ENCODE data around the gene HBS1L.
A peak's percentile ranks its signal among the peaks of the same experiment; 100 is the strongest.

Gene HBS1L

GRCh38 chr6:135054569-135055498 lies at the start of gene HBS1L:
TSS of gene HBS1L (minus strand) at chr6:135054822. CDS start at chr6:135054691, 131 bp downstream.
- peak; percentile 96 for DNase-seq (ENCODE audit: low spot score)

GRCh38 chr6:135104199-135104598 lies 49.6 kb upstream of the HBS1L start:
- DNase-seq (ENCODE audit: low spot score), result no peak

GRCh38 chr6:135102191-135102590 lies 47.6 kb upstream of the HBS1L start:
- no peak for DNase-seq (ENCODE audit: low spot score)

GRCh38 chr6:135097172-135097571 lies 42.5 kb upstream of the HBS1L start:
- DNase-seq (ENCODE audit: low spot score), result no peak

- no peak for DNase-seq (ENCODE audit: low spot score)
Observed at GRCh38 chr6:135096403-135097130, 41.9 kb upstream of the HBS1L start.

- DNase-seq (ENCODE audit: low spot score), result no peak
Observed at GRCh38 chr6:135095716-135096115, 41.1 kb upstream of the HBS1L start.

- DNase-seq (ENCODE audit: low spot score), result peak; percentile 85
Observed at GRCh38 chr6:135094403-135094821, 39.8 kb upstream of the HBS1L start.

GRCh38 chr6:135093578-135093977 lies 39.0 kb upstream of the HBS1L start:
- no peak for DNase-seq (ENCODE audit: low spot score)

GRCh38 chr6:135092724-135093123 lies 38.1 kb upstream of the HBS1L start:
- no peak for DNase-seq (ENCODE audit: low spot score)

GRCh38 chr6:135090819-135091218 lies 36.2 kb upstream of the HBS1L start:
- DNase-seq (ENCODE audit: low spot score), result no peak

- DNase-seq (ENCODE audit: low spot score), result no peak
Observed at GRCh38 chr6:135089901-135090300, 35.3 kb upstream of the HBS1L start.

- DNase-seq (ENCODE audit: low spot score), result peak; percentile 66
Observed at GRCh38 chr6:135088818-135089809, 34.5 kb upstream of the HBS1L start.

- no peak for DNase-seq (ENCODE audit: low spot score)
Observed at GRCh38 chr6:135088281-135088680, 33.7 kb upstream of the HBS1L start.

- DNase-seq (ENCODE audit: low spot score), result peak; percentile 66
Observed at GRCh38 chr6:135087803-135088202, 33.2 kb upstream of the HBS1L start.

GRCh38 chr6:135087403-135087802 lies 32.8 kb upstream of the HBS1L start:
- DNase-seq (ENCODE audit: low spot score), result no peak

- no peak for DNase-seq (ENCODE audit: low spot score)
Observed at GRCh38 chr6:135086414-135086764, 31.8 kb upstream of the HBS1L start.

GRCh38 chr6:135085700-135086413 lies 31.2 kb upstream of the HBS1L start:
- no peak for DNase-seq (ENCODE audit: low spot score)

- DNase-seq (ENCODE audit: low spot score), result no peak
Observed at GRCh38 chr6:135084916-135085269, 30.3 kb upstream of the HBS1L start.

GRCh38 chr6:135084001-135084915 lies 29.6 kb upstream of the HBS1L start:
- no peak for DNase-seq (ENCODE audit: low spot score)

GRCh38 chr6:135081966-135082365 lies 27.3 kb upstream of the HBS1L start:
- DNase-seq (ENCODE audit: low spot score), result no peak
